Osteoblast (primary cell): ENCODE measurements around the gene ARMH4. TPM values are rescaled to one million over a fixed set of nuclear protein-coding genes. Genes with fewer than 3 reads are reported as not detected.

Experiments
- DNase-seq: peaks from one replicate; pipeline ENCODE4 v3.0.0; 2011; ENCODE audit warnings: low spot score, mixed read lengths; ENCODE audit not compliant: insufficient read length; ENCODE audit errors: missing footprints
- H2AFZ ChIP-seq: 2 replicates; pipeline ENCODE4 v1.6.0; 2011; ENCODE audit warnings: mild to moderate bottlenecking, low read length
- H3K27ac ChIP-seq: 2 replicates; pipeline ENCODE4 v1.5.1; 2011; ENCODE audit warnings: mild to moderate bottlenecking, low read depth, low read length, moderate library complexity
- H3K27me3 ChIP-seq: 2 replicates; pipeline ENCODE4 v1.6.0; 2012; ENCODE audit warnings: mild to moderate bottlenecking, control low read depth, inconsistent platforms, low read length, moderate library complexity; ENCODE audit not compliant: insufficient read depth
- H3K36me3 ChIP-seq: 2 replicates; pipeline ENCODE4 v1.5.1; 2011; ENCODE audit warnings: mild to moderate bottlenecking, low read length, control low read depth, moderate library complexity; ENCODE audit not compliant: insufficient read depth
- H3K4me1 ChIP-seq: 2 replicates; pipeline ENCODE4 v1.5.1; 2011; ENCODE audit warnings: mild to moderate bottlenecking, low read length, control low read depth, moderate library complexity; ENCODE audit not compliant: insufficient read depth
- H3K4me2 ChIP-seq: 2 replicates; pipeline ENCODE4 v1.6.0; 2011; ENCODE audit warnings: mild to moderate bottlenecking, low read length; ENCODE audit not compliant: insufficient read depth
- H3K4me3 ChIP-seq: fragments of 200-600 bp; sonication (generic); 3 replicates; pipeline ENCODE4 v1.5.1; 2012; ENCODE audit warnings: mild to moderate bottlenecking, low read length, inconsistent platforms; ENCODE audit not compliant: insufficient read depth
- H3K79me2 ChIP-seq: 2 replicates; pipeline ENCODE4 v1.6.0; 2012; ENCODE audit warnings: mild to moderate bottlenecking, low read length, control low read depth, inconsistent platforms; ENCODE audit not compliant: insufficient read depth
- H3K9me3 ChIP-seq: 2 replicates; pipeline ENCODE4 v1.5.1; 2011; ENCODE audit warnings: low read depth, low read length, control low read depth
- H4K20me1 ChIP-seq: 2 replicates; pipeline ENCODE4 v1.6.0; 2012; ENCODE audit warnings: mild to moderate bottlenecking, low read length, control low read depth; ENCODE audit not compliant: insufficient read depth
- small RNA-seq: library from RNA; depleted of rRNA; stranded (forward); fragments of <200 nt; gene quantifications from one replicate; pipeline ENCODE3, GENCODE V24; 2012
- total RNA-seq: library from RNA; depleted of rRNA; stranded (reverse); fragments of >200 nt; gene quantifications from 2 replicates; pipeline ENCODE4 v1.2.3, GENCODE V29; 2012
- TF ChIP-seq, protein P1 (sequence below): IDR thresholded peaks from 2 replicates; pipeline ENCODE4 v1.5.1; 2011; ENCODE audit warnings: mild to moderate bottlenecking, low read depth, low read length, moderate library complexity; ENCODE audit errors: extremely low read depth

ARMH4 gene
- total RNA-seq, 1 donor: 10.9 TPM

DNA sequence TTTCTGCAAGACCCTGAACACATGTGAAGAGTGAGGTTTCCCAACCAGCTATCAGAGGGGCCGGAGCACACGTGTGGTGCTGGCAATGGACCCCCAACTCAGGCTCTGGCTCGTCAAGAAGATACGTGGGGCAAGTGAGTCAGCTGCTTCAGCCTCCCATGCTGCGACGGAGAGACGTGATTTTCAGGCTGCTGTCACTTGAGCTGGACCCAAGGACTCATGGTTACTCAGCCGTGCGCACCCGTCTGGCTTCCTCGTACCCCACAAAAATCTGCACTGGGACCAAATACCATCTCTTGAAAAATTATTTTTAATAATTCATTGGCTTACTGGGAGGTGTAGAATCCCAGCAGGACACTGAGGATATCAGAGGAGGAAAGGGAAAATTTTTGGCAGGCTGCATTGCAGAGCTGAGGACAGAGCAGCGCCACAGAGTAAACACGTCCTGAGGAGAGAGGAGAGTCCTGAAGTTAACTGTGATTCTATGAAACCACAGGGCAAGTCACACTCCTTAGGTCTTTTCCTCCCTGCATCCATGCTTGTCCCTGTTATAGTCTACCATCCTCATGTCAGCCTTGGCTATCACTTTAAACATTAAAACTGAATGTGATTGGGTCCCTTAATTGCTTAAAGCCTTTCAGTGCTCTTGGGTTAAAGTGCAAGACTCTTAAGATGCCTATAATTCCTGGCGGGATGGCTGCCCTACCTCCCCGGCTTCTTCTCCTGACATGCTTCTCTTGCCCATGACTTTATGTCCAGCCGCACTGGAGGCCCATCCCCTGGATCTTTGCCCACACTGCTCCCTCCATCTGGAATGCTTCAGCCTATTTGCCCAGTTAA is 190.8 kb downstream of the ARMH4 start:
- no peak overlapping the region for H2AFZ ChIP-seq
- no peaks in the 10 kb centered on the region for H4K20me1 ChIP-seq
- H3K4me1 ChIP-seq: no peaks in the 10 kb centered on the region
- no peak overlapping the region for H3K27ac ChIP-seq
- H3K27me3 ChIP-seq: no peaks in the 10 kb centered on the region
- H3K4me2 ChIP-seq: no peak overlapping the region
- no peak for DNase-seq
- no peak overlapping the region for H3K4me3 ChIP-seq
- TF ChIP-seq, protein P1, sequence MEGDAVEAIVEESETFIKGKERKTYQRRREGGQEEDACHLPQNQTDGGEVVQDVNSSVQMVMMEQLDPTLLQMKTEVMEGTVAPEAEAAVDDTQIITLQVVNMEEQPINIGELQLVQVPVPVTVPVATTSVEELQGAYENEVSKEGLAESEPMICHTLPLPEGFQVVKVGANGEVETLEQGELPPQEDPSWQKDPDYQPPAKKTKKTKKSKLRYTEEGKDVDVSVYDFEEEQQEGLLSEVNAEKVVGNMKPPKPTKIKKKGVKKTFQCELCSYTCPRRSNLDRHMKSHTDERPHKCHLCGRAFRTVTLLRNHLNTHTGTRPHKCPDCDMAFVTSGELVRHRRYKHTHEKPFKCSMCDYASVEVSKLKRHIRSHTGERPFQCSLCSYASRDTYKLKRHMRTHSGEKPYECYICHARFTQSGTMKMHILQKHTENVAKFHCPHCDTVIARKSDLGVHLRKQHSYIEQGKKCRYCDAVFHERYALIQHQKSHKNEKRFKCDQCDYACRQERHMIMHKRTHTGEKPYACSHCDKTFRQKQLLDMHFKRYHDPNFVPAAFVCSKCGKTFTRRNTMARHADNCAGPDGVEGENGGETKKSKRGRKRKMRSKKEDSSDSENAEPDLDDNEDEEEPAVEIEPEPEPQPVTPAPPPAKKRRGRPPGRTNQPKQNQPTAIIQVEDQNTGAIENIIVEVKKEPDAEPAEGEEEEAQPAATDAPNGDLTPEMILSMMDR: no peak
- H3K79me2 ChIP-seq: no peaks in the 10 kb centered on the region
- no peaks in the 10 kb centered on the region for H3K36me3 ChIP-seq
- no peaks in the 10 kb centered on the region for H3K9me3 ChIP-seq

DNA sequence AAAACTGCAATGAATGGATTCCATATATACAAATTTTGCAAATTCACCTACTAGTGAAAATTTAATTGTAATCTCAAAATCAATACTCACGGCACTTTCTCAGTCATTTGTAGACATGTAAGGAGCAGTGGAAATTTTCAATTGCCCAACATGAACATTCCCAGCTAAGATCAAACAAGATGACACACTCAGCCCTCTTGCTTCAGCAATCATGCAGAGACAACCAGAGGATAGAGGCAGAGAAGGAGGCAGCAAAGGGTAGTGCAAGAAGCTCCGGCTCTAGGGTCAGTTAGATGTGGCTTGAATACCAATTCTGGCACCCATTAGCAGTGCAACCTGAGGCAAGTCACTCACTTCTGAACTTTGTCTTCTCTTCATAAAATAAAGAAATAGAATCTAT is 194.6 kb downstream of the ARMH4 start:
- TF ChIP-seq, protein P1: no peak
- H2AFZ ChIP-seq: no peak overlapping the region
- no peak for DNase-seq
- H3K79me2 ChIP-seq: no peaks in the 10 kb centered on the region
- H4K20me1 ChIP-seq: no peaks in the 10 kb centered on the region
- no peaks in the 10 kb centered on the region for H3K36me3 ChIP-seq
- no peak overlapping the region for H3K27ac ChIP-seq
- H3K9me3 ChIP-seq: no peaks in the 10 kb centered on the region
- no peak overlapping the region for H3K4me3 ChIP-seq
- no peaks in the 10 kb centered on the region for H3K27me3 ChIP-seq
- H3K4me1 ChIP-seq: no peaks in the 10 kb centered on the region
- no peak overlapping the region for H3K4me2 ChIP-seq

Small RNA genes within 50 kb of the gene (small RNA-seq; reads per million reads assigned to genes)
- gene RN7SL598P: not detected

Other genes starting within 250 kb of the ARMH4 start
- 63.0 and 71.9 TPM in 2 replicates for gene ACTR10, start 47.9 kb upstream of the ARMH4 start, total RNA-seq
- 76.7 and 83.1 TPM in 2 replicates for gene PSMA3, start 92.6 kb upstream of the ARMH4 start, total RNA-seq
- gene ARID4A, start 146.3 kb upstream of the ARMH4 start, total RNA-seq: 14.4 and 14.5 TPM in 2 replicates
- not detected in 2 replicates for gene TOMM20L, start 243.7 kb upstream of the ARMH4 start, total RNA-seq